HG03442 (cell line): Measurements from ENCODE around the gene MAN1A1.

Experiments
- ATAC-seq: cut with Tn5 transposase; IDR thresholded peaks from one replicate; pipeline ENCODE4 v1.9.1; 2021; ENCODE audit warnings: mild to moderate bottlenecking, moderate library complexity; ENCODE audit not compliant: unreplicated experiment

MAN1A1 gene

DNA sequence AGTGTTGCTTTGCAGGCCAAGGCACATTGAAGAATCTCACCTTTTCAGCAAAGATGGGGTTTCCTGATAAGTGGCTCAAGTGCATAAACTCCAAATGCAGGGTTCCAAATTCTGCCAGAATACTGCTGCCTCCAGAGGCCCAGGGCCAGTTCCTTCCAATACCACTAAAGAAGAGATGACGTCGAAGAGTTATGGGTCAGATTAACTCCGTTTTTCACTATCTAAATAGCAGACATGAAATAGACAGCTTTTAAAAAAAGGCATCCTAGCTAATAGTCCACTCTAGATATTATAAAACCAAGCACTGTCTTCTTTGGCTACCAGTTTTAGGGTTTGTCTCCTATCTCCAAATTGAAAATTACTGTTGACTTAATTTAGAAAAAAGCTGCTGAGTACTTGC lies 144.8 kb downstream of the MAN1A1 start:
- ATAC-seq, result no peak

DNA sequence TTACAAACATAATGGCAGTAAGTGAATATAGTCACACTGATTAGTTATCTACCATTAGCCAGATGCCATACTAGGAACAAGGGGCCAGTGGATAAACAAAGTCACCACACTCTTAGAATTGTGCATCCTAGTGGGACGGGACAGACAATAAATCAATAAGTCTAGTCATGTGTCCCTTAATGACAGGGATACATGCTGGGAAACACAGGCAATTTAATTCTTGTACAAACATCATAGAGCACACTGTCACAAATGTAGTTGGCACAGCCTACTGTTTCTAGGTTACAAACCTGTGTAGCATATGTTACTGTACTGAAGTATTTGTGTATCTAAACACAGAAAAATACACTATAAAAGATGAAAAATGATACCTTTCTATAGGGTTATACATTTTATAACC lies 148.1 kb downstream of the MAN1A1 start:
- no peak for ATAC-seq

DNA sequence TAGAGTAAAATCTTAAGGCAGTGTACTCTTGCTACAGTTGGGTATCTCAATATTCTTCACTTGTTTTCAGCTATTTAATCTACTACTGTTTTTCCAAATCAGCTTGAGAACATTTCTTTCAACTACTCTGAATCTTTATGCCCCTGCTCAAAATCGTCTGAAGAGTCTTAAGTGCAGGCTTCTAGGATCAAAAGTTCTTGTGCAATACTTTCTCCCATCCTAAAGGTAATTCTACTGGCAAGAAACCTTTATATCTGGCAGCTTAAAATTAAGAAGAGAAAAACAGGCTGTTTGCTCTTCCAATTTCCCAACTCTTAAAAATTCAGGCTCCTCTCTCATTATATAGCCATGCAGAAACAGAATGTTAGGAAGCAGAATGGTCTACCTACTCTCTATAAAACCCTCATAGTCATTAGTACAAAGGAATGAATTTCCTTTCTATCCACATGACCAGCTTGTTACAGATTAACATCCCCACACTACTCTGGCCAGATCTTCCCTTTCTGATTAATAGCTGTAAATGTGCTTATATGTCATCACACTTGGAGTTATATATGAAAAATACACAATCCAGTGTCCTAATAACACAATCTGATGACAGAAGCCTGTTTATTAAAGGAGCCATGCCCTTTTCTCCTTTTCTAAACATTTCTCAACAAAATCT lies 148.9 kb downstream of the MAN1A1 start:
- ATAC-seq, result no peak

DNA sequence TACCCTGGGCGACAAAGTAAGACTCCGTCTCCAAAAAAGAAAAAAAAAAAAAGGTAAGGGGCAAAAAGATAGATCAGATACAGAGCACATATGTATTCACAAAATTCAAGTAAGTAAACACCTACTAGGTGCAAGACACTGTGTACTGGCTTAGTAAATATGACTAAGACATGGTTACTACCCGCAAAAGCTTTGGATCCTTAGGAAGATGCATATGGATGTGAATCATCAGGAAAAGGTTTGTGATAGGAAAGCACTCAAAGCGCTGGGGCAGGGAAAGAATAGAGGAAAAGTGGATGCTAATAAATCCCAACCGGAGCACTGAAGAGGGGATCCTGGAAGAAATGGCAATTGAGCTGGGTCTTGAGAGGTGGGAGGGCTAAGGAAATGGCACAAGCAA lies 152.3 kb downstream of the MAN1A1 start:
- ATAC-seq, result no peak

DNA sequence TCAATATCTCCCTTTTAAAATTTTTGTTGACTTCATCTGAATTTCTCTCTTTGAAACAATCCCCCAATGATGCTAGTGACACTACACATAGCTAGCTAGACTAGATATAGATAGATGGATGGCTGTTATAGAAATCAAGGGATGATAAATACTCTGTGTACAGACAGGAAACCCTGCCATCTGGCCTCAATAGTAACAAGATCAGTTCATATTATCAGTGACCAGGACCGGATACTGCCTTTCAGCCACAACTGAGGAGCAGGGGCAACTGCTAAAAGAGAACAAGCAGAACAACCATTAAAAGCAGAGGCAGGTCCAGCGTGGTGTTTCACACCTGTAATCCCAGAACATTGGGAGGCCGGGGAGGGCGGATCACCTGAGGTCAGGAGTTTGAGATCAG lies 152.8 kb downstream of the MAN1A1 start:
- no peak for ATAC-seq

DNA sequence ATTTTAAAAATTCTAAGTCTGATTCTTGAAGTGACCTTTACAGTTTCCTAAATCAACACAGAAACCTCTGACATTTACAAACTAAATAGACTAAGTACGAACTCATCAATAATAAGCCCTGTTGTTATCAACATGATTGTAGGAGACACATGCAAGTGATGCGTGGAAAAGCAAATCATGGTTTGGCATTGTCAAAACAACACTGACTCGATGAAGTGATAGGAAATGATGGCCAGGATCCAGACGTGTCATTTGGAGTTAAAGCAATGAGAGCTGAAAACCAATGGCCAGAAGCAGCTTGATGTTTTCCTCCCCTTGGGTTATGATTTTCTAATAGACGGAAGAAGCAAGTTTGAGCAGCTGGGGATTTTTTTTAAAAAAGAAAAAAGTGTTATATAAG lies 153.7 kb downstream of the MAN1A1 start:
- no peak for ATAC-seq

DNA sequence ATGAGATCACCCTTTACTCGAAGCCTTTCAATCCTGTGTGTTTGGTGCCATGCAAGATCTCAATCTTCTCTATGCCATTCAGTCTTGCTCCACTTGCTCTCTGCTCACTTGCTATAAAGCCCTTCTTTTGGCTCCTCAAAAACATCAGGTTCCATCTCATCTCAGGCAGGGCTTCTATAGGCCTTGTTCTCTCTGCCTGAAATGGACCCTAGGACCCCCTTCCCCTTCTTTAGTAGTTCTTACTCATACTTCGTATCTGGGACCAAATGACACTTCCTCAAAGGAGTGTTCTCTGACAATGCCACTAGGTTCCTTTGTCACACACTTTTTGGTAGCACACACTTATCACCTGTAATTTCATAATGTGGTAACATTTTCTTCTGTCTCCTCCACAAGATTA lies 154.4 kb downstream of the MAN1A1 start:
- no peak for ATAC-seq

DNA sequence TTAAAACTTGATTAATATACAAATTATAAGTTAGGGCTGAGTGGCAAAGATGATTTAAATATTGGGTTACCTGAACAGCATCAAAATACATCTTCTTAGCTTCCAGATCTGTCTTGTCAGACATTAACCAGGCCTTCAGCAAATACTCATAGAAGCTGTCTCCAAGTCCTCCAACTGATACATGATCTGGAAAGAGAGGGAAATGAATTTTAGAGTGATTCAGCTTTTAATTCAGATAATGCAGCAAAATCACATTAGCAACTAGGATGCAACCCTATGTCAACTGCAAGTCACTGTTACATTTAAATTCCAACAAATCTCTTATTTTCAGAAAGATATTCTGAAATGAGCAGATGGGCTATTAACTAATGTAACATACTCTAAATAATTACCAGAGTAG lies 155.9 kb downstream of the MAN1A1 start:
- no peak for ATAC-seq

DNA sequence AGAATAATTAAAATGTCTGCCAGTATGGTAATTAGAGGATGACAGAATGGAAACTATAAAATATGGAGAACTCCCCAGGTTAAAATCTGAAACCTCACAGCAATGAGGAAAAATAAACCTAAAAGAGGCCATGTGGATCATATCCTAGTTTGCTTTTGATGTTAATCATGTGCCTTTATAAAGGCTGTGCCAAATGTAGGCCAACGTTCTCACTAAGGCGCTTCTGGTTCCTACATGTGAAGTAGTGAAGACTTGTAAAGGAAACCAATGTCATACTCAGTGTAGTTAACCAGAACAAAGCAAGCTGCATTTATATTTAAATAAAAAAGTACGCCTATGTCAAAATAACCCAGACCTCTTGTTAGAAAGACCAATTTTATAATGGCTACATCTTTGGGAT lies 157.4 kb downstream of the MAN1A1 start:
- no peak for ATAC-seq

DNA sequence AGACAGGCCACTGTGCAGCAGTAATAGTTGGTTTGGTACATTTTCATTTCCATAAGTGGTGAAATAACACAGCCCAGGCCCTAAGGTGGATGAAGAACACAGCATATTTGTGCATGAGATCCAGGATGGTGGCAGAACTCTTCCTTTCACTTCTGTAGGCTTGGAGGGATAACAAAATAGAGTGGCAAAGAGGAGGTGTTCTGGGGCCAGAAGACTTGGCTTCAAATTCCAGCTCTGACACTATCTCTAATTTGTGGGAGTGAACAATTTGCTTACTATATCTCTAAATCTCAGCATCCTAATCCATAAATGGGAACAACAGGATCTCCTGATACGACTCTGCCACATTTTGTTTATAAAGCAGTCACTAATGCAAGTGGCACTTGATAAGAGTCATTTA lies 159.4 kb downstream of the MAN1A1 start:
- no peak for ATAC-seq

DNA sequence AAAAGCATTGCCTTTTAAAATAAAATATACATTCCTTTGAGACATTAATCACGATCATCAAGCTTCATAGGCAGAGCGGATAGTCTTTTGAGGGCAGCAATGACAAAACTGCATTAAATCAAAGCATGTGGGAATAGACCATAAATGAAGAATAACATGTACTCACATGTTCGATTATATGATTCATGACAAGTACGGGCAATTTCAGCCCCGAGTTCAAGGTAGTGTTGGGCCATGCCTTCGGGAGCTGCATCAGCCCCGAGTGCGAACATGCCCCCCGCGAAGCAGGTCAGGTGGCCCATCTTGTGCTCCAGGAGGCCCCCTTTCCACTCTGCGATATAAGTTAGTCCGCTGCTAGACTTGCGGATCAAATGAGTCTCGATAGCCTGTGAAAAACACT lies 160.1 kb downstream of the MAN1A1 start:
- ATAC-seq, result no peak

DNA sequence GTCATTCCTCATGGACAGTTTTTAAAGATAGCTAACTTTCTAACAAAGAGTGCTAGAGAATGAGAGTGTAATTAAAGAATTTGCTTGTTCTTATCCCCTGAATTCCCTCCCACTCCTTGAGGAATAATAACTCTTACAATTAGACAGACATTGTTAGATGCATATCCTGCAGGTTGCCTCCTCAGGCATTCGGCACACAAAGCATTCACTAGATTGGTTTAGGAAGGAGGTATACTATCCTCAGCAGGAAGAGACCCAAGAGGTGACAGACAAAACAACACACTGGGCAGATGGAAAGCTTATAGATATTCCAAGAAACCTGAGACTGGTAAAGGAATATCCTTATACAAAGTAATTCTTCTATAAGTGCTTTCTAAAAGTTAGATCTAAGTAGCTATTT lies 162.0 kb downstream of the MAN1A1 start:
- ATAC-seq, result no peak

DNA sequence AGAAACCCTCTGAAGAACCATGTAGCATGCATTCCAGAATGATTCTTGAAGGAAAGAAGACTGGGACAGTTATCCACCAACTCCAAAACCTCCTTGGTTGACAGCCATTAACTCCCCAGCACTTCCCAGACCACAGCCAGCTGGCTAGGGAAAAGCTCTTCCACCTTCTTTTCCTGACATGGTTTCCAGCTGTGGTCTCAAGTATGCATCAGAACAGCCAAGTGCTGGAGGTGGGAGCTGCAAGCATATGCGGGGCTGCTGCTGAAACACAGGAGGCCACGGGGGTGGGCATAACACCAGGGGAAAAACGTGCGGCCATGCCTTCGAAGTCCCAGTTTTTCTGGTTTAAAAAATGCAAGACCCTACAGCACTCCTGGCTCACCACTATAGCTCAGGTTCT lies 163.1 kb downstream of the MAN1A1 start:
- no peak for ATAC-seq

DNA sequence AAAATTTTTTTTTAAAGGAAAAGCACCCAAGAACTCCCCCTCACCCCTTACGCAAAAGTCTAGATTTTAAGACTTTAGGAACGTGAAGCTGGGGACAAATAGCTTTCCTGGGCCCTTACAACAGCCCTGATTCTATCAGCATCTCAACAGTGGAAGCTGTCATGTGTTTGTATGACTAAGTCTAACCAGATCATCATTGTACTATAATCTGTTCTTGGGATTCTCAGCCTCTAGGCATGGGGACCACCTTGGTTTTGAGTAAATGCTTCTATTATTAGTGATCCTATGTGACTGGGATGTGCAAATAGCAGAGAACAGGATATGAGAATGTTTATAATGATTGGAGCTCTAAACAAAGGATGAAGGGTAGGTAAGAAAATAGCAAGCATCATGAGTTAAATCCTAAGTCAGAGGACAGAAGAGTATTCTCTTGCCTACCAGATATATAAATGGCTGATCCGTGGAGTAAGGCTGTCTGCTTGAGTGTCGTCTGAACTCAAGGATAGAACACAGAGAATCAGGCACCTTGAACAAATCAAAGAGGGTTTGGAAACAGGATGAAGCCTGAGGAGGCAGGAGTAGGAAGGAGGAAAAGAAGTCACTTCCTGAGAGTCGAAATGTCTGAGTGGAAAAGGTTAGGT lies 165.4 kb downstream of the MAN1A1 start:
- no peak for ATAC-seq

DNA sequence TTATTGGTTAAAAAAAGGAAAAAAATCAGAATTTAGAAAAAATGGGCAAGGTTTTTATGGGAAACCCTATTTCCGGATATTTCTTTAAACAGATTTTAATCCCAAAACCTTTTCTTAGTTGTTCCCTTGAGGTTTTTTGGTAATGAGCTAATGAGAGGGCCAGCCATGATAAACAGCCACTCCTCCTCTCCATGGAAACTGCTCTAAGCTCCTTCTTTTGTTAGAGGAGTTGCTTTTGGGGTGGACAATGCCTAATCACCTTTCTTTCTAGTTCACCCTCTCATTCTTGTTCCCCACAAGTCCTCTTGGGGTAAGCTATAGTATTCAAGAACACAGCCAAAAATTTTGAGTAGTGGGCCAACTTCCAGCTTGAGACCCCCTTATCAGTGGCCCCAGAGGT lies 166.1 kb downstream of the MAN1A1 start:
- no peak for ATAC-seq

DNA sequence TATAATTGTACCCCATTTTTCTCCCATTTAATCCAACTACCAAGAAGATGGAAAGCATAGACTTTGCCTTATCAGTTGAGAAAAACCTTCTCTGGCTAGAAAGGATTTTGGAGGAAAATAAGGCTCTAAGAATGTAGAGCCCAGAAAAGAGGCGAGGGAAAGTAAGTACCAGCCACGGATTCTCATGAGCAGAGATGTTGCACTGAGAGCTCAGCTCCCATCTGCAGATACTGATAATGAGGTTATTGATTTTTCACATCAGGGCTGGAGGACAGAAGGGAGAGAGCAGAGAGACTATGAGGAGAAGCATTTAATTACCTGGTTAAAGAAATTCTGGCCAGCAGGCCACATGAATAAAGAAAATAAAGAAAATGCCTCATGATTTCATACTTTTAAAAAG lies 166.7 kb downstream of the MAN1A1 start:
- no peak for ATAC-seq

DNA sequence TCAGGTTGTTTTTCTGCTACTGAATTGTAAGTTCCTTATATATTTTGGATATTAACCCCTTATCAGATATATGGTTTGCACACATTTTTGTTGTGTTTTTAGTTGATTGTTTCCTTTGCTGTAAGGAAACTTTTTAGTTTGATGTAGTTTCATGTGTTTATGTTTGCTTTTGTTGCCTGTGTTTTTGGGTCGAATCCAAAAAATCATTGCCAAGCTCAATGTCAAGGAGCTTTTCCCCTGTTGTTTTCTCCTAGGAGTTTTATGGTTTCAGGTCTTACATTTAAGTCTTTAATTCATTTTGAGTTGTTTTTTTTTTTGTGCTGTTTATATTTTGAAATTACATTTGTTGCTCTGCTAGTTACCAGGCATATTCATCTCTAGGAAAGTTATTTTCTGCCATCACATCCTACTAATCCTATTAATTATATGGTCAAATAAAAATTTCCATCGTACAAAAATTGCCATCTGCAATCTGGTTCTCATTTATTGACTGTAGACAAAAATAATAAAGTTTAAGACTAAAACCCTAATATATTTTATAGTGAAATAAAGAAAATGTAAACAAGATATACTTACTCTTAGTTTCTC lies 167.3 kb downstream of the MAN1A1 start:
- ATAC-seq, result no peak

DNA sequence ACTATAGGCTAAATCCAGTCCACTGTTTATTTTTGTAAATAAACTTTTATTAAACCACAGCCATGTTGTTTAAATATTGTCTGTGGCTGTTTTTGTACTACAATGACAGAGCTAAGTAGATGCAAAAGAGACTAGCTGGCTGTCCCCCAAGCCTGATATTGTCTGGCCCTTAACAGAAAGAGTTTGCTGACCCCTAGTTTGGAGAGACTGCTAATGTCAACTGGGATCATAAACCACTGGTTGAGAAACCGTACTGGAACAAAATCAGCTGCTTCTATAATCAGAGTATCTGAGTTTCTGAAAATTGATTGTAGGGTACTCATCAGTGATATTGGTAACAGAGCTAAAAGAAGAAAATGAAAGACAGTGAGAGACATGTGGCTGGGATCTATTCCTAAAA lies 168.5 kb downstream of the MAN1A1 start:
- ATAC-seq, result no peak

DNA sequence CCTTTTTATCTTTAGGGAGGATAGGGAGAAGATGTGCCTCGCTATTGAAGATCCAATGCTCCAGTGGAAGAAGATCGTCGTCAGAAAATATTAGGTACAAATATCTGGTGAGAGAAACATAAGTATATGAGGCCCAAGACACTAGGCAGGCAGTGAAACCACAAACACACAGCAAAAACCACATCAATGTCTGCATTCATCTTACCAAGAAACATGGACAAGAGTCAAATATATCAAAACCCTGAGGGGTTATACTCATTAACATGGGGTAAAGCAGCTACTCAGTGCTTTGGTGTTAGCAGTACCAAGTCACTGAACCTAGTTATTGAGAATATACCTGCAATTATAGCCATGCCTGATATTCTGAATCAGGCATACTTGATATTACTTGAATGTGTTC lies 169.7 kb downstream of the MAN1A1 start:
- ATAC-seq, result no peak

DNA sequence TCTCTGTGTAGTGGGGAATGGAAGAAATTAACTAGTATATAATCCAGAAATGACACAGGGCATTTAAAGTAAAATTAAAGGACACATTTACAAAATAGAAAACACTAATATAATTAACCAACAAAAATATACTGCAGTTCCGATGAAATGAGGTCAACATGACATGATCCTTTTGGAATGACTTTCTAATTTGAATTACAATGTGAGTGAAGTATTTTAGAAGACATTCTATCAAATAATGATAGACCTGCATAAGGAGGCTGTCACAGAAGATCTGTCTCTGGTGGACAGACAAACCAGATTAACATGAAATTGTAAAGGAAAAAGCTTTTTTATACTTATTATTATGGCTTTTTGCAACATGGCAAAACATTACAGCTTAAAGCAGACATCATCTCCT lies 170.5 kb downstream of the MAN1A1 start:
- no peak for ATAC-seq

DNA sequence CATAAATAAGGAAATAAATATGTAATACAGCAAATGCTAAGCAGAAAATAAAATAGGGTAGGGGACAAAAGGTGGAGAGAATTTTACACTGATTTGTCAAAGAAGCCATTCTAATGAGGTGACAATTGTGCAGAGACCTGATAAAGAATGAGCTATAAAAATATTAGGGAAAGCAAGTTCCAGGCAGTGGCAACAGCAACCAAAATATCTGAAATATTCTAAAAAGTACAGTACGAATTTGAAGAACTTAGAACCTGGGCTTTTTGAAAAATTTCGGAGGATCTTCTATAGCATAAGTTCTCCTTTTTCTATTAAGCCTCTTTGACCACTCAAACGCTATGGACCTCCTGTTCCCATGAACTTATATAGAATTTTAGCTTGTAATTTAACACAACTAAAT lies 173.1 kb downstream of the MAN1A1 start:
- no peak for ATAC-seq

DNA sequence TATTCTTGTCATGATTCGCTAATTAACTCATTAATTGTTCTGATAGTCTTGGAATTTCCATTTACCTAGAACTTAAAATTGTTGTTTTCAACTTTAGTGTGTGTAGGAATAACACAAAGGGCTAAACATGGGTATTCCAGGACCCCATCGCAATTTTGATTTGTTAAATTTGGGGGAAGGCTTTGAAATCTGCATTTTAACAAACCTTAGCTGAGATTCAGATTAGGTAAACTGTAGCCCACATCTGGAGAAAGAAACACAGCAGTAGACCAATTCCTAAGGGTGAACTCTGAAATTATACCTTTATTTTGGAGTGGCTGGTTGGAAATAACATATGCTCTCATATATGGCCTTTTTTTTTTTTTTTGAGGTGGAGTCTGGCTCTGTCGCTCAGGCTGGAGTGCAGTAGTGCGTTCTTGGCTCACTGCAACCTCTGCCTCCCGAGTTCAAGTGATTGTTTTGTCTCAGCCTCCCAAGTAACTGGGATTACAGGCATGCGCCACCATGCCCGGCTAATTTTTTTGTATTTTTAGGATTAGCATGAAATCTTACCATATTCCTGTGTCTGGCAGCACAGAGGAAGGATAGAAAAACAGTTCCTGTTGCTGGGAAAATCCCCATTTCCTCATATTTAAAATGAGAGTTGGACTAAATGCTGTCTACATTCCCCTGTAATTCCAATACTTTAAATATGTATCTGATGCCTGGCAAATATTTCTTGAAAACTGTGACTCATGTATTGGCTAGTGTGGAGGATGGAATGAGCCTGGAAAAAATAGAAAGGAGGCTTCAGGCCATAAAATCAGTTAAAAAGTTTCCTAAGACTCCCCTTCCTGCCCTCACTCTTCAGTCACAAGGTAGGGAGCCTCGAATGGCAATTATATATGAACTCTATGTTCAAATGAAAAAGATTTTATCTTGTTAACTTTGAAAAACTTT lies 174.4 kb downstream of the MAN1A1 start:
- no peak for ATAC-seq
